ENCODE data around the gene CFDP1. TPM values are rescaled to one million over a fixed set of nuclear protein-coding genes. Genes with fewer than 3 reads are reported as not detected.

Gene CFDP1
- total RNA-seq, 1 experiment from 2014 or later = 21.2 TPM

- H3K4me3 ChIP-seq = no peak overlapping the region
- H3K36me3 ChIP-seq = no peaks in the 10 kb centered on the region
- no peak for DNase-seq
- H3K27me3 ChIP-seq = no peaks in the 10 kb centered on the region
- no peaks in the 10 kb centered on the region for H3K9me3 ChIP-seq
These were observed 71.4 kb downstream of the CFDP1 start for GRCh38 chr16:75361936-75362335.

GRCh38 chr16:75354170-75354569 lies 79.1 kb downstream of the CFDP1 start:
- DNase-seq = no peak
- Histone ChIP-seq H3K4me3 (no peak overlapping the region), H3K36me3 (no peaks in the 10 kb centered on the region), H3K27me3 (no peaks in the 10 kb centered on the region), H3K9me3 (no peaks in the 10 kb centered on the region)

- Histone ChIP-seq H3K9me3 (no peaks in the 10 kb centered on the region), H3K4me3 (no peak overlapping the region)
- no peak for DNase-seq
These were observed 82.1 kb downstream of the CFDP1 start for GRCh38 chr16:75351183-75351582.

GRCh38 chr16:75345711-75346110 lies 87.6 kb downstream of the CFDP1 start:
- H3K4me3 ChIP-seq = no peak overlapping the region
- no peaks in the 10 kb centered on the region for H3K9me3 ChIP-seq
- no peak for DNase-seq
- H3K36me3 ChIP-seq = no peaks in the 10 kb centered on the region; the same call in 1 of the 2 replicates
- H3K27me3 ChIP-seq = no peaks in the 10 kb centered on the region

More at GRCh38 chr16:75351183-75351582, 82.1 kb downstream of the CFDP1 start:
- Histone ChIP-seq H3K27me3 (no peaks in the 10 kb centered on the region), H3K36me3 (no peaks in the 10 kb centered on the region)

- H3K27me3 ChIP-seq = no peaks in the 10 kb centered on the region
- no peaks in the 10 kb centered on the region for H3K9me3 ChIP-seq
- no peaks in the 10 kb centered on the region; the same call in 1 of the 2 replicates for H3K36me3 ChIP-seq
- H3K4me3 ChIP-seq = no peak overlapping the region
- no peak for DNase-seq
These were observed 89.4 kb downstream of the CFDP1 start for GRCh38 chr16:75343941-75344340.

- H3K4me3 ChIP-seq = no peak overlapping the region
- no peaks in the 10 kb centered on the region for H3K27me3 ChIP-seq
- no peaks in the 10 kb centered on the region; the same call in 1 of the 2 replicates for H3K36me3 ChIP-seq
- no peaks in the 10 kb centered on the region for H3K9me3 ChIP-seq
- DNase-seq = peak; percentile 2
These were observed 90.0 kb downstream of the CFDP1 start for GRCh38 chr16:75343286-75343685.

GRCh38 chr16:75342308-75342811 lies 90.9 kb downstream of the CFDP1 start:
- no peaks in the 10 kb centered on the region for H3K27me3 ChIP-seq
- H3K9me3 ChIP-seq = no peaks in the 10 kb centered on the region
- DNase-seq = peak; percentile 78
- no peaks in the 10 kb centered on the region; the same call in 1 of the 2 replicates for H3K36me3 ChIP-seq
- H3K4me3 ChIP-seq = no peak overlapping the region

GRCh38 chr16:75341564-75342307 lies 91.6 kb downstream of the CFDP1 start:
- peak; percentile 20 for DNase-seq
- H3K36me3 ChIP-seq = no peaks in the 10 kb centered on the region; the same call in 1 of the 2 replicates
- H3K9me3 ChIP-seq = no peaks in the 10 kb centered on the region
- H3K4me3 ChIP-seq = no peak overlapping the region
- H3K27me3 ChIP-seq = no peaks in the 10 kb centered on the region

GRCh38 chr16:75340741-75341491 lies 92.4 kb downstream of the CFDP1 start:
- no peak overlapping the region for H3K4me3 ChIP-seq

GRCh38 chr16:75337430-75337829 lies 95.9 kb downstream of the CFDP1 start:
- H3K27me3 ChIP-seq = no peaks in the 10 kb centered on the region
- no peaks in the 10 kb centered on the region for H3K9me3 ChIP-seq
- no peak for DNase-seq
- H3K36me3 ChIP-seq = no peaks in the 10 kb centered on the region; the same call in 1 of the 2 replicates
- no peak overlapping the region for H3K4me3 ChIP-seq

More at GRCh38 chr16:75340741-75341491, 92.4 kb downstream of the CFDP1 start:
- no peaks in the 10 kb centered on the region; the same call in 1 of the 2 replicates for H3K36me3 ChIP-seq
- H3K9me3 ChIP-seq = no peaks in the 10 kb centered on the region
- H3K27me3 ChIP-seq = no peaks in the 10 kb centered on the region
- no peak for DNase-seq

GRCh38 chr16:75336521-75336920 lies 96.8 kb downstream of the CFDP1 start:
- no peak for DNase-seq
- Histone ChIP-seq H3K9me3 (no peaks in the 10 kb centered on the region), H3K36me3 (no peaks in the 10 kb centered on the region; the same call in 1 of the 2 replicates), H3K4me3 (no peak overlapping the region), H3K27me3 (no peaks in the 10 kb centered on the region)

- H3K4me3 ChIP-seq = no peak overlapping the region
- no peaks in the 10 kb centered on the region for H3K36me3 ChIP-seq
- H3K27me3 ChIP-seq = no peaks in the 10 kb centered on the region
- no peaks in the 10 kb centered on the region for H3K9me3 ChIP-seq
- DNase-seq = no peak
These were observed 99.6 kb downstream of the CFDP1 start for GRCh38 chr16:75333721-75334163.

GRCh38 chr16:75329943-75330342 lies 103.4 kb downstream of the CFDP1 start:
- no peak for DNase-seq
- Histone ChIP-seq H3K9me3 (no peaks in the 10 kb centered on the region), H3K36me3 (no peaks in the 10 kb centered on the region), H3K27me3 (no peaks in the 10 kb centered on the region), H3K4me3 (no peak overlapping the region)

- no peaks in the 10 kb centered on the region for H3K27me3 ChIP-seq
- H3K36me3 ChIP-seq = no peaks in the 10 kb centered on the region
- DNase-seq = no peak
- no peak overlapping the region for H3K4me3 ChIP-seq
- no peaks in the 10 kb centered on the region for H3K9me3 ChIP-seq
These were observed 107.0 kb downstream of the CFDP1 start for GRCh38 chr16:75326333-75326732.

- no peaks in the 10 kb centered on the region for H3K27me3 ChIP-seq
- H3K9me3 ChIP-seq = no peaks in the 10 kb centered on the region
- no peak for DNase-seq
- no peak overlapping the region for H3K4me3 ChIP-seq
- H3K36me3 ChIP-seq = no peaks in the 10 kb centered on the region
These were observed 109.4 kb downstream of the CFDP1 start for GRCh38 chr16:75323933-75324332.

GRCh38 chr16:75323198-75323597 lies 110.1 kb downstream of the CFDP1 start:
- DNase-seq = no peak
- Histone ChIP-seq H3K27me3 (no peaks in the 10 kb centered on the region), H3K9me3 (no peaks in the 10 kb centered on the region), H3K36me3 (no peaks in the 10 kb centered on the region), H3K4me3 (no peak overlapping the region)

- no peaks in the 10 kb centered on the region for H3K27me3 ChIP-seq
- no peaks in the 10 kb centered on the region for H3K36me3 ChIP-seq
- peak; percentile 25 for DNase-seq
- no peak overlapping the region for H3K4me3 ChIP-seq
- H3K9me3 ChIP-seq = no peaks in the 10 kb centered on the region
These were observed 110.6 kb downstream of the CFDP1 start for GRCh38 chr16:75322740-75323139.

All from MG63 (cell line).